WTC11 (cell line): ENCODE data around the gene CIPC. TPM values are rescaled to one million over a fixed set of nuclear protein-coding genes. Genes with fewer than 3 reads are reported as not detected.

Source experiments
- ATAC-seq: fragments of 200-7000 bp; cut with Tn5 transposase; 2 replicates; pipeline ENCODE4 v1.10.0; 2021; ENCODE audit warnings: mild to moderate bottlenecking, moderate library complexity
- CTCF ChIA-PET: fragments of 300-600 bp; sonication (Branson Sonifier 250); formaldehyde crosslinking; loops from one replicate; lab custom pipeline; 2021; ENCODE audit warnings: antibody characterized with exemption; lab: Charles Lee
- POLR2A ChIA-PET: fragments of 350-600 bp; sonication (Branson Sonifier 250); formaldehyde crosslinking; loops from one replicate; lab custom pipeline; 2021; ENCODE audit warnings: antibody characterized with exemption; lab: Charles Lee
- DNase-seq: peaks from one replicate; pipeline ENCODE4 v3.0.0; 2021; ENCODE audit warnings: low spot score
- H3K27ac Mint-ChIP-seq: 2 replicates; pipeline ENCODE4 v1.8.0; 2021; ENCODE audit warnings: mixed read lengths
- H3K27me3 Mint-ChIP-seq: 2 replicates; pipeline ENCODE4 v1.8.0; 2021; ENCODE audit warnings: low read depth, mild to moderate bottlenecking, moderate library complexity, mixed read lengths
- H3K36me3 Mint-ChIP-seq: 2 replicates; pipeline ENCODE4 v1.8.0; 2021; ENCODE audit warnings: mixed read lengths
- H3K4me1 Mint-ChIP-seq: 2 replicates; pipeline ENCODE4 v1.8.0; 2022; ENCODE audit warnings: mixed read lengths
- H3K4me3 Mint-ChIP-seq: 2 replicates; pipeline ENCODE4 v1.8.0; 2021; ENCODE audit warnings: mild to moderate bottlenecking, moderate library complexity, mixed read lengths
- H3K9me3 Mint-ChIP-seq: 2 replicates; pipeline ENCODE4 v1.8.0; 2021; ENCODE audit warnings: mixed read lengths
- ATF1 ChIP-seq: sonication (generic); formaldehyde crosslinking; IDR thresholded peaks from 2 replicates; pipeline ENCODE4 v1.8.1; 2023; ENCODE audit warnings: mild to moderate bottlenecking, moderate library complexity, missing genetic modification reagents
- FOXP1 ChIP-seq: sonication (generic); formaldehyde crosslinking; IDR thresholded peaks from 2 replicates; pipeline ENCODE4 v1.8.0; 2022; ENCODE audit warnings: missing genetic modification reagents, mild to moderate bottlenecking, moderate library complexity, borderline replicate concordance
- JUN ChIP-seq: sonication (generic); formaldehyde crosslinking; IDR thresholded peaks from 2 replicates; pipeline ENCODE4 v1.8.0; 2023; ENCODE audit warnings: mild to moderate bottlenecking, missing genetic modification reagents
- ZBTB43 ChIP-seq: sonication (generic); formaldehyde crosslinking; IDR thresholded peaks from 2 replicates; pipeline ENCODE4 v1.8.1; 2023; ENCODE audit warnings: mild to moderate bottlenecking, missing genetic modification reagents
- ZNF317 ChIP-seq: sonication (generic); formaldehyde crosslinking; IDR thresholded peaks from 2 replicates; pipeline ENCODE4 v1.8.1; 2023; ENCODE audit warnings: low read depth, mild to moderate bottlenecking, moderate library complexity, missing genetic modification reagents, borderline replicate concordance
- ZNF396 ChIP-seq: fragments of 250-450 bp; sonication (Bioruptor Pico); IDR thresholded peaks from 2 replicates; pipeline ENCODE4 v1.8.0; 2021; ENCODE audit warnings: mild to moderate bottlenecking, moderate library complexity, borderline replicate concordance
- ZNF423 ChIP-seq: fragments of 250-450 bp; sonication (Bioruptor Pico); IDR thresholded peaks from 2 replicates; pipeline ENCODE4 v2.1.2; 2022; ENCODE audit warnings: mild to moderate bottlenecking, moderate library complexity
- ZNF512 ChIP-seq: sonication (generic); formaldehyde crosslinking; IDR thresholded peaks from 2 replicates; pipeline ENCODE4 v1.8.1; 2022; ENCODE audit warnings: missing genetic modification reagents, borderline replicate concordance
- ZNF532 ChIP-seq: fragments of 250-450 bp; sonication (Bioruptor Pico); IDR thresholded peaks from 2 replicates; pipeline ENCODE4 v1.9.0; 2021; ENCODE audit warnings: mild to moderate bottlenecking, borderline replicate concordance
- ZSCAN18 ChIP-seq: fragments of 250-450 bp; sonication (Bioruptor Pico); IDR thresholded peaks from 2 replicates; pipeline ENCODE4 v2.1.2; 2022; ENCODE audit warnings: mild to moderate bottlenecking, moderate library complexity
- total RNA-seq: library from RNA; stranded (reverse); gene quantifications from 3 replicates; pipeline ENCODE4 v1.2.3, GENCODE V29; 2021
- TF ChIP-seq, protein P1 (sequence below): sonication (generic); formaldehyde crosslinking; IDR thresholded peaks from 2 replicates; pipeline ENCODE4 v1.8.0; 2022; ENCODE audit warnings: mild to moderate bottlenecking, missing genetic modification reagents
- TF ChIP-seq, protein P2 (sequence below): sonication (generic); formaldehyde crosslinking; IDR thresholded peaks from 2 replicates; pipeline ENCODE4 v1.8.0; 2022; ENCODE audit warnings: mild to moderate bottlenecking, missing genetic modification reagents
- TF ChIP-seq, protein P3 (sequence below): sonication (generic); formaldehyde crosslinking; IDR thresholded peaks from 2 replicates; pipeline ENCODE4 v1.8.1; 2022; ENCODE audit warnings: mild to moderate bottlenecking, moderate library complexity, missing genetic modification reagents
- TF ChIP-seq, protein P4 (sequence below): sonication (generic); formaldehyde crosslinking; IDR thresholded peaks from 2 replicates; pipeline ENCODE4 v1.8.1; 2023; ENCODE audit warnings: mild to moderate bottlenecking, missing genetic modification reagents
- TF ChIP-seq, protein P5 (sequence below): sonication (generic); formaldehyde crosslinking; conservative IDR thresholded peaks from 2 replicates; pipeline ENCODE4 v1.8.1; 2022; ENCODE audit warnings: mild to moderate bottlenecking, missing genetic modification reagents

CIPC gene
- total RNA-seq, 1 experiment from 2014 or later: 25.4 TPM

DNA sequence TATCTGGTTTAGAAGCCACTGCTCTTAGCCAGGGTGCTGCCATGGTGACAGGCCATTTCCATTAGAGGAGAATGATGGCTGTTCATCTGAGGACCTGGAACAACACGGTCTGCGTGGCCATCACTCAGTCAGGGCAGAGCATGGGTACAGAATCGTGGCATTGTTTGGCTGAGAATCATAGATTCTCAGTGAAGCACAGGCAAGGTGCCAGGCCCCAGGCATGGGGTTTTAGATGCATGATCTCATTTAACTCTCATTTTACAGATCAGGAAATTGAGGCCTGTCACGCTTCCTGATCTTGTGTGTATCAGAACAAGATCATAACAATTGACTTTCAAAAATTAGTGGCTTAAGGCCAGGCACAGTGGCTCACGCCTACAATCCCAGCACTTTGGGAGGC is 42.8 kb upstream of the CIPC start (continued):
- TF ChIP-seq ZNF532 (CRISPR knock-in tag) (no peak), ZNF423 (no peak), JUN (CRISPR knock-in tag) (no peak), ZSCAN18 (CRISPR knock-in tag) (no peak), FOXP1 (CRISPR knock-in tag) (no peak), ZNF512 (CRISPR knock-in tag) (no peak), ZNF317 (CRISPR knock-in tag) (no peak)
- TF ChIP-seq, protein P1, sequence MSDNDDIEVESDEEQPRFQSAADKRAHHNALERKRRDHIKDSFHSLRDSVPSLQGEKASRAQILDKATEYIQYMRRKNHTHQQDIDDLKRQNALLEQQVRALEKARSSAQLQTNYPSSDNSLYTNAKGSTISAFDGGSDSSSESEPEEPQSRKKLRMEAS (CRISPR knock-in tag): no peak
- TF ChIP-seq, protein P2, sequence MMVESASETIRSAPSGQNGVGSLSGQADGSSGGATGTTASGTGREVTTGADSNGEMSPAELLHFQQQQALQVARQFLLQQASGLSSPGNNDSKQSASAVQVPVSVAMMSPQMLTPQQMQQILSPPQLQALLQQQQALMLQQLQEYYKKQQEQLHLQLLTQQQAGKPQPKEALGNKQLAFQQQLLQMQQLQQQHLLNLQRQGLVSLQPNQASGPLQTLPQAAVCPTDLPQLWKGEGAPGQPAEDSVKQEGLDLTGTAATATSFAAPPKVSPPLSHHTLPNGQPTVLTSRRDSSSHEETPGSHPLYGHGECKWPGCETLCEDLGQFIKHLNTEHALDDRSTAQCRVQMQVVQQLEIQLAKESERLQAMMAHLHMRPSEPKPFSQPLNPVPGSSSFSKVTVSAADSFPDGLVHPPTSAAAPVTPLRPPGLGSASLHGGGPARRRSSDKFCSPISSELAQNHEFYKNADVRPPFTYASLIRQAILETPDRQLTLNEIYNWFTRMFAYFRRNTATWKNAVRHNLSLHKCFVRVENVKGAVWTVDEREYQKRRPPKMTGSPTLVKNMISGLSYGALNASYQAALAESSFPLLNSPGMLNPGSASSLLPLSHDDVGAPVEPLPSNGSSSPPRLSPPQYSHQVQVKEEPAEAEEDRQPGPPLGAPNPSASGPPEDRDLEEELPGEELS: no peak
- TF ChIP-seq, protein P3, sequence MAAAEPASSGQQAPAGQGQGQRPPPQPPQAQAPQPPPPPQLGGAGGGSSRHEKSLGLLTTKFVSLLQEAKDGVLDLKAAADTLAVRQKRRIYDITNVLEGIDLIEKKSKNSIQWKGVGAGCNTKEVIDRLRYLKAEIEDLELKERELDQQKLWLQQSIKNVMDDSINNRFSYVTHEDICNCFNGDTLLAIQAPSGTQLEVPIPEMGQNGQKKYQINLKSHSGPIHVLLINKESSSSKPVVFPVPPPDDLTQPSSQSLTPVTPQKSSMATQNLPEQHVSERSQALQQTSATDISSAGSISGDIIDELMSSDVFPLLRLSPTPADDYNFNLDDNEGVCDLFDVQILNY (CRISPR knock-in tag): no peak

DNA sequence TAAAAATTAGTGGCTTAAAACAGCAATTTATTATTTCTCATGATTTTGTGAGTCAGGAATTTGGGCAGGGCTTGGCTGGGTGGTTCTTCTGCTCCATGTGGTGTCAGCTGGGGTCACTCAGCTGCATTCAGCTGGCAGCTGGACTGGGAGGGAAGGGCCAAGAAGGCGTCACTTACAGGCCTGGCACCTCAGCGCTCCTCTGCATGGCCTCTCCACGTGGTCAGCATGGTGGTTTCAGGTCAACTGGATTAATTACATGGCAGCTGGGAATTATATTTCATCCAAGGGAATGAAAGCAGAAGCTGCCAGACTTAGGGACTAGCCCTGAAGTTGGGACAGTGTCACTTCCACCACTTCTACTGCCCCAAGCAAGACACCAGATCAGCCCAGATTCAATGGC is 42.1 kb upstream of the CIPC start:
- no peak for TF ChIP-seq ZNF396 (CRISPR knock-in tag)
- TF ChIP-seq ZNF423: no peak
- TF ChIP-seq, protein P4, sequence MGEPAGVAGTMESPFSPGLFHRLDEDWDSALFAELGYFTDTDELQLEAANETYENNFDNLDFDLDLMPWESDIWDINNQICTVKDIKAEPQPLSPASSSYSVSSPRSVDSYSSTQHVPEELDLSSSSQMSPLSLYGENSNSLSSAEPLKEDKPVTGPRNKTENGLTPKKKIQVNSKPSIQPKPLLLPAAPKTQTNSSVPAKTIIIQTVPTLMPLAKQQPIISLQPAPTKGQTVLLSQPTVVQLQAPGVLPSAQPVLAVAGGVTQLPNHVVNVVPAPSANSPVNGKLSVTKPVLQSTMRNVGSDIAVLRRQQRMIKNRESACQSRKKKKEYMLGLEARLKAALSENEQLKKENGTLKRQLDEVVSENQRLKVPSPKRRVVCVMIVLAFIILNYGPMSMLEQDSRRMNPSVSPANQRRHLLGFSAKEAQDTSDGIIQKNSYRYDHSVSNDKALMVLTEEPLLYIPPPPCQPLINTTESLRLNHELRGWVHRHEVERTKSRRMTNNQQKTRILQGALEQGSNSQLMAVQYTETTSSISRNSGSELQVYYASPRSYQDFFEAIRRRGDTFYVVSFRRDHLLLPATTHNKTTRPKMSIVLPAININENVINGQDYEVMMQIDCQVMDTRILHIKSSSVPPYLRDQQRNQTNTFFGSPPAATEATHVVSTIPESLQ (CRISPR knock-in tag): no peak
- no peak for TF ChIP-seq ZBTB43 (CRISPR knock-in tag)
- TF ChIP-seq, protein P5, sequence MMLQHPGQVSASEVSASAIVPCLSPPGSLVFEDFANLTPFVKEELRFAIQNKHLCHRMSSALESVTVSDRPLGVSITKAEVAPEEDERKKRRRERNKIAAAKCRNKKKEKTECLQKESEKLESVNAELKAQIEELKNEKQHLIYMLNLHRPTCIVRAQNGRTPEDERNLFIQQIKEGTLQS (CRISPR knock-in tag): no peak
- no peak for TF ChIP-seq ATF1 (CRISPR knock-in tag)
- Mint-ChIP-seq H3K27ac (no peak overlapping the region), H3K4me1 (peaks cover 24% of the 10 kb centered on the region), H3K9me3 (peaks cover 12% of the 10 kb centered on the region), H3K27me3 (no peaks in the 10 kb centered on the region), H3K36me3 (peaks cover 10% of the 10 kb centered on the region), H3K4me3 (no peak overlapping the region)
- no peak for ATAC-seq
- no peak for DNase-seq
- POLR2A ChIA-PET: no interaction called here
- CTCF ChIA-PET: no interaction called here
